ENCODE measurements around the gene DCHS2.

The DCHS2 gene

GRCh38 chr4:154376486-154376885, 115.1 kb downstream of the DCHS2 start:
- no peak for DNase-seq

- peak; percentile 18 for DNase-seq
These were observed 123.5 kb downstream of the DCHS2 start for GRCh38 chr4:154368060-154368459.

- DNase-seq, result no peak
These were observed 123.9 kb downstream of the DCHS2 start for GRCh38 chr4:154367659-154368058.

GRCh38 chr4:154366956-154367355, 124.6 kb downstream of the DCHS2 start:
- no peak for DNase-seq

GRCh38 chr4:154364066-154364845, 127.3 kb downstream of the DCHS2 start:
- no peak for DNase-seq

- no peak for DNase-seq
These were observed 130.1 kb downstream of the DCHS2 start for GRCh38 chr4:154361450-154361849.

GRCh38 chr4:154360491-154360890, 131.1 kb downstream of the DCHS2 start:
- DNase-seq, result no peak

GRCh38 chr4:154354883-154355282, 136.7 kb downstream of the DCHS2 start:
- DNase-seq, result no peak

- no peak for DNase-seq
These were observed 141.8 kb downstream of the DCHS2 start for GRCh38 chr4:154349829-154350228.

GRCh38 chr4:154348657-154349056, 142.9 kb downstream of the DCHS2 start:
- DNase-seq, result no peak

- no peak for DNase-seq
These were observed 146.2 kb downstream of the DCHS2 start for GRCh38 chr4:154345359-154345758.

- peak; percentile 14 for DNase-seq
These were observed 146.9 kb downstream of the DCHS2 start for GRCh38 chr4:154344686-154345085.

GRCh38 chr4:154343651-154344050, 147.9 kb downstream of the DCHS2 start:
- no peak for DNase-seq

GRCh38 chr4:154341448-154341847, 150.2 kb downstream of the DCHS2 start:
- DNase-seq, result no peak

- DNase-seq, result no peak
These were observed 156.0 kb downstream of the DCHS2 start for GRCh38 chr4:154335588-154335987.

GRCh38 chr4:154332681-154333421, 158.7 kb downstream of the DCHS2 start:
- peak; percentile 28 for DNase-seq

- no peak for DNase-seq
These were observed 161.7 kb downstream of the DCHS2 start for GRCh38 chr4:154329939-154330338.

- no peak for DNase-seq
These were observed 162.2 kb downstream of the DCHS2 start for GRCh38 chr4:154329268-154329868.

- no peak for DNase-seq
These were observed 163.6 kb downstream of the DCHS2 start for GRCh38 chr4:154328030-154328429.

- no peak for DNase-seq
These were observed 171.1 kb downstream of the DCHS2 start for GRCh38 chr4:154320521-154320920.

- no peak for DNase-seq
These were observed 171.9 kb downstream of the DCHS2 start for GRCh38 chr4:154319736-154320135.

- no peak for DNase-seq
These were observed 174.2 kb downstream of the DCHS2 start for GRCh38 chr4:154317201-154317999.

GRCh38 chr4:154315741-154316140, 175.9 kb downstream of the DCHS2 start:
- DNase-seq, result no peak

Measured in MV-4-11 (cell line).